Measurements from ENCODE around the gene FOXE3. TPM values are rescaled to one million over a fixed set of nuclear protein-coding genes. Genes with fewer than 3 reads are reported as not detected.
A peak's percentile ranks its signal among the peaks of the same experiment; 100 is the strongest.

The FOXE3 gene
- total RNA-seq, 1 experiment from 2014 or later = not detected

DNA sequence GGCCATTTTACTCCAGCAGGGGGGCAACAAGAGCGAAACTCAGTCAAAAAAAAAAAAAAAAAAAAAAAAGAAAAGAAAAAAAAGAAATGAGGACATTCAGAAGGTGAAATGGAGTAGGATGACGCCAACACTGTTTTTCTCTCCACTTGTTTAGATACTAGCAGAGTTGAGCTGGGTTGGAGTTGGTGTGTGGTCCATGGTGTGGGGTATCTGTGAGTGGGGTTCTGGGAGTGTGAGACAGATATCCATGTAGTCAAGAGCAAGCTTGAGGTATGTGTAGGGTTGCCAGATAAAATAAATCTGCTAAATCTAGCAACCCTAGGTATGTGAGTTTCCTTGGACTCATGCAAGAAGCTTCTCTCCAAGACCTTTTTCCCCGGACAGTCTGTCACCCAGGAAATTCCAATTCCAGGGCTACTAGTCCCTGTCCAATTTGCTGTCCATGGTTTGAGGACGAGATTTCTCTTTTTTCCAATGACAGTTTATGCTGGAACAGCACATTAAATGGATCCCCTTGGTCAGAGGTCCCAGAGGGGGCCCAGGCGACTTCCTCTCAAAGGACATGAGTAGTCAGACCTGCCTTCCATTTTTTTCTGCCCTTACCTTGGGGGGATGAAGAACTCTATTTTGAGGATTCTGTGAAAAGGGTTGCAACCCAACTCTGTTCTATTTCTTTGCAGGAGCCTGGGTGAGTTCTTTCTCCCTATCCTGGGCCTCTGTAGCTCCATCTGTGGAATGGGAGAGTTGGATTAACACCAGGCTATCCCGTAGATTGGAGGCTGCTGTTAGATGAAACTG is 19.6 kb downstream of the FOXE3 start:
- Mint-ChIP-seq H3K4me1 (peaks cover 48% of the 10 kb centered on the region), H3K9me3 (no peaks in the 10 kb centered on the region), H3K27me3 (ENCODE audit: low read depth) (peaks cover 68% of the 10 kb centered on the region), H3K27ac (no peak overlapping the region), H3K4me3 (peak overlapping the region; percentile 74; the same call in 1 of the 2 replicates), H3K36me3 (0 out of 2 replicates have a peak, but pooled peaks cover 5% of the 10 kb centered on the region)
- ATAC-seq (no peak), DNase-seq (ENCODE audit: low spot score) (no peak)
- POLR2A ChIA-PET = interaction anchor here (0.6 kb wide), 1 partner anchor 36 kb away, joined by 11 read pairs; no protein-coding TSS in a partner anchor
- TF ChIP-seq, protein P1, sequence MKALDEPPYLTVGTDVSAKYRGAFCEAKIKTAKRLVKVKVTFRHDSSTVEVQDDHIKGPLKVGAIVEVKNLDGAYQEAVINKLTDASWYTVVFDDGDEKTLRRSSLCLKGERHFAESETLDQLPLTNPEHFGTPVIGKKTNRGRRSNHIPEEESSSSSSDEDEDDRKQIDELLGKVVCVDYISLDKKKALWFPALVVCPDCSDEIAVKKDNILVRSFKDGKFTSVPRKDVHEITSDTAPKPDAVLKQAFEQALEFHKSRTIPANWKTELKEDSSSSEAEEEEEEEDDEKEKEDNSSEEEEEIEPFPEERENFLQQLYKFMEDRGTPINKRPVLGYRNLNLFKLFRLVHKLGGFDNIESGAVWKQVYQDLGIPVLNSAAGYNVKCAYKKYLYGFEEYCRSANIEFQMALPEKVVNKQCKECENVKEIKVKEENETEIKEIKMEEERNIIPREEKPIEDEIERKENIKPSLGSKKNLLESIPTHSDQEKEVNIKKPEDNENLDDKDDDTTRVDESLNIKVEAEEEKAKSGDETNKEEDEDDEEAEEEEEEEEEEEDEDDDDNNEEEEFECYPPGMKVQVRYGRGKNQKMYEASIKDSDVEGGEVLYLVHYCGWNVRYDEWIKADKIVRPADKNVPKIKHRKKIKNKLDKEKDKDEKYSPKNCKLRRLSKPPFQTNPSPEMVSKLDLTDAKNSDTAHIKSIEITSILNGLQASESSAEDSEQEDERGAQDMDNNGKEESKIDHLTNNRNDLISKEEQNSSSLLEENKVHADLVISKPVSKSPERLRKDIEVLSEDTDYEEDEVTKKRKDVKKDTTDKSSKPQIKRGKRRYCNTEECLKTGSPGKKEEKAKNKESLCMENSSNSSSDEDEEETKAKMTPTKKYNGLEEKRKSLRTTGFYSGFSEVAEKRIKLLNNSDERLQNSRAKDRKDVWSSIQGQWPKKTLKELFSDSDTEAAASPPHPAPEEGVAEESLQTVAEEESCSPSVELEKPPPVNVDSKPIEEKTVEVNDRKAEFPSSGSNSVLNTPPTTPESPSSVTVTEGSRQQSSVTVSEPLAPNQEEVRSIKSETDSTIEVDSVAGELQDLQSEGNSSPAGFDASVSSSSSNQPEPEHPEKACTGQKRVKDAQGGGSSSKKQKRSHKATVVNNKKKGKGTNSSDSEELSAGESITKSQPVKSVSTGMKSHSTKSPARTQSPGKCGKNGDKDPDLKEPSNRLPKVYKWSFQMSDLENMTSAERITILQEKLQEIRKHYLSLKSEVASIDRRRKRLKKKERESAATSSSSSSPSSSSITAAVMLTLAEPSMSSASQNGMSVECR (CRISPR knock-in tag; IDR thresholded peaks at IDR 0.05; ENCODE audit: borderline replicate concordance) = no peak
- no peak for TF ChIP-seq JAZF1 (CRISPR knock-in tag; IDR thresholded peaks at IDR 0.05)
- TF ChIP-seq, protein P2, sequence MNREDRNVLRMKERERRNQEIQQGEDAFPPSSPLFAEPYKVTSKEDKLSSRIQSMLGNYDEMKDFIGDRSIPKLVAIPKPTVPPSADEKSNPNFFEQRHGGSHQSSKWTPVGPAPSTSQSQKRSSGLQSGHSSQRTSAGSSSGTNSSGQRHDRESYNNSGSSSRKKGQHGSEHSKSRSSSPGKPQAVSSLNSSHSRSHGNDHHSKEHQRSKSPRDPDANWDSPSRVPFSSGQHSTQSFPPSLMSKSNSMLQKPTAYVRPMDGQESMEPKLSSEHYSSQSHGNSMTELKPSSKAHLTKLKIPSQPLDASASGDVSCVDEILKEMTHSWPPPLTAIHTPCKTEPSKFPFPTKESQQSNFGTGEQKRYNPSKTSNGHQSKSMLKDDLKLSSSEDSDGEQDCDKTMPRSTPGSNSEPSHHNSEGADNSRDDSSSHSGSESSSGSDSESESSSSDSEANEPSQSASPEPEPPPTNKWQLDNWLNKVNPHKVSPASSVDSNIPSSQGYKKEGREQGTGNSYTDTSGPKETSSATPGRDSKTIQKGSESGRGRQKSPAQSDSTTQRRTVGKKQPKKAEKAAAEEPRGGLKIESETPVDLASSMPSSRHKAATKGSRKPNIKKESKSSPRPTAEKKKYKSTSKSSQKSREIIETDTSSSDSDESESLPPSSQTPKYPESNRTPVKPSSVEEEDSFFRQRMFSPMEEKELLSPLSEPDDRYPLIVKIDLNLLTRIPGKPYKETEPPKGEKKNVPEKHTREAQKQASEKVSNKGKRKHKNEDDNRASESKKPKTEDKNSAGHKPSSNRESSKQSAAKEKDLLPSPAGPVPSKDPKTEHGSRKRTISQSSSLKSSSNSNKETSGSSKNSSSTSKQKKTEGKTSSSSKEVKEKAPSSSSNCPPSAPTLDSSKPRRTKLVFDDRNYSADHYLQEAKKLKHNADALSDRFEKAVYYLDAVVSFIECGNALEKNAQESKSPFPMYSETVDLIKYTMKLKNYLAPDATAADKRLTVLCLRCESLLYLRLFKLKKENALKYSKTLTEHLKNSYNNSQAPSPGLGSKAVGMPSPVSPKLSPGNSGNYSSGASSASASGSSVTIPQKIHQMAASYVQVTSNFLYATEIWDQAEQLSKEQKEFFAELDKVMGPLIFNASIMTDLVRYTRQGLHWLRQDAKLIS (CRISPR knock-in tag; IDR thresholded peaks at IDR 0.05; ENCODE audit: borderline replicate concordance) = no peak
- TF ChIP-seq MXD4 (CRISPR knock-in tag; IDR thresholded peaks at IDR 0.05; ENCODE audit: borderline replicate concordance) = no peak
- CTCF ChIA-PET = interaction anchor here (0.5 to 8.4 kb wide), 47 partner anchors 9 to 1887 kb away, joined by 3 to 177 read pairs (median 5); partner anchors contain the start of genes CMPK1 and FOXE3

DNA sequence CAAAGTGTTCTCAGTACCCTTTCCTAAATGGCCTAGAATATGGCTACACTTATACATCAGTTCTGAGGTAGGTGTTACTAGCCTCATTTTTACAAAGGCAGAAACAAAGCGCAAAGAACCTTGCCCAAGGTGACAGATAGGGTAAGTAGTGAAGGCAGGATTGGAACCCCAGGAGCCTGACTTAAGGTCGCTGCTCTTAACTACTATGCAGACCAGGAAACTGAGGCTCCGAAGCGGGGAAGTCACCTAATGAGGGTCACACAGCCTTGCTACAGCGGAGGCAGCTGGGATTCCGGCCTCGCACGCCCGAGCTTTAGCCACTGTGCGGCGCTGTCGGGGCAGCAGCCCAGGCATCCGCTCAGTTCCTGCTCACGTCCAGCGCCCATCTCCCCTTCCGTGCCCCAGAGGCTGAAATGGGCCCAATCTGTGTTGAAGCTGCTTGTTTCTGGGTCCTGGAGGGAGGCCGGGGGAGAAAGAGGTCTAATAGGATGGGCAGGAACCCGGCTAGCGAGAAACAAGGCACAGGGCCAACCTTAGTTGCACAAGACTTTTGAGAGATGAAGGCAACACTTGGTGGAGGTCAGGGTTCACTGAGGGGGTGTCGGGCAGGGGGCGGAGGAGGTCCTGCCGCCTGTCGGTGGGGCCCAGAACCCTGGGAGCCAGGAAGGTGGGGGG is 20.4 kb downstream of the FOXE3 start:
- H3K27me3 Mint-ChIP-seq (ENCODE audit: low read depth) = peaks cover 61% of the 10 kb centered on the region
- peak; percentile 9 for ATAC-seq
- H3K27ac Mint-ChIP-seq = no peak overlapping the region
- 0 out of 2 replicates have a peak, but pooled peaks cover 5% of the 10 kb centered on the region for H3K36me3 Mint-ChIP-seq
- TF ChIP-seq, protein P3, sequence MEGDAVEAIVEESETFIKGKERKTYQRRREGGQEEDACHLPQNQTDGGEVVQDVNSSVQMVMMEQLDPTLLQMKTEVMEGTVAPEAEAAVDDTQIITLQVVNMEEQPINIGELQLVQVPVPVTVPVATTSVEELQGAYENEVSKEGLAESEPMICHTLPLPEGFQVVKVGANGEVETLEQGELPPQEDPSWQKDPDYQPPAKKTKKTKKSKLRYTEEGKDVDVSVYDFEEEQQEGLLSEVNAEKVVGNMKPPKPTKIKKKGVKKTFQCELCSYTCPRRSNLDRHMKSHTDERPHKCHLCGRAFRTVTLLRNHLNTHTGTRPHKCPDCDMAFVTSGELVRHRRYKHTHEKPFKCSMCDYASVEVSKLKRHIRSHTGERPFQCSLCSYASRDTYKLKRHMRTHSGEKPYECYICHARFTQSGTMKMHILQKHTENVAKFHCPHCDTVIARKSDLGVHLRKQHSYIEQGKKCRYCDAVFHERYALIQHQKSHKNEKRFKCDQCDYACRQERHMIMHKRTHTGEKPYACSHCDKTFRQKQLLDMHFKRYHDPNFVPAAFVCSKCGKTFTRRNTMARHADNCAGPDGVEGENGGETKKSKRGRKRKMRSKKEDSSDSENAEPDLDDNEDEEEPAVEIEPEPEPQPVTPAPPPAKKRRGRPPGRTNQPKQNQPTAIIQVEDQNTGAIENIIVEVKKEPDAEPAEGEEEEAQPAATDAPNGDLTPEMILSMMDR (IDR thresholded peaks at IDR 0.05) = peak; percentile 69
- TF ChIP-seq ZNF121 (CRISPR knock-in tag; IDR thresholded peaks at IDR 0.05) (peak; percentile 59; the same call in 1 of the 2 replicates), SMAD3 (CRISPR knock-in tag; IDR thresholded peaks at IDR 0.05; ENCODE audit: borderline replicate concordance) (no peak), GABPB1 (CRISPR knock-in tag; IDR thresholded peaks at IDR 0.05) (0 out of 2 replicates have a peak, but pooled peaks have one; percentile 18)
- DNase-seq (ENCODE audit: low spot score) = peak; percentile 90
- no peaks in the 10 kb centered on the region for H3K9me3 Mint-ChIP-seq
- peak overlapping the region; percentile 74 for H3K4me3 Mint-ChIP-seq
- ChIA-PET POLR2A (no interaction called here), CTCF (interaction anchor here (0.5 to 8.4 kb wide), 41 partner anchors 8 to 1888 kb away, joined by 3 to 177 read pairs (median 6); partner anchors contain the start of genes CMPK1 and FOXE3)
- H3K4me1 Mint-ChIP-seq = peaks cover 43% of the 10 kb centered on the region
